ENCODE data around the gene RUBCNL.

- TF ChIP-seq CTCF (IDR thresholded peaks at IDR 0.05; ENCODE audit: low read depth, low read length, missing input control), result no peak
- no peak for TF ChIP-seq FOXA1 (IDR thresholded peaks at IDR 0.05)
- TF ChIP-seq MAX (IDR thresholded peaks at IDR 0.05), result no peak
- no peak for TF ChIP-seq TAF1 (conservative IDR thresholded peaks at IDR 0.05)
These were observed 17.0 kb upstream of the RUBCNL start for GRCh38 chr13:46403851-46404732.

Measured in liver (tissue), 3 donors.